Right lung (tissue), 5 donors: Measurements from ENCODE around the gene PLP1. TPM values are rescaled to one million over a fixed set of nuclear protein-coding genes. Genes with fewer than 3 reads are reported as not detected.
"Not testable (repeated sequence)": the region's sequence is repeated elsewhere in the genome, so short reads cannot be mapped to it uniquely, and the experiment has no call there.

ENCODE experiments used
- DNase-seq, 2 donors: peaks; one replicate each; pipeline ENCODE4 v3.0.0-alpha.2; 2013
- polyA plus RNA-seq, 5 donors: library from polyadenylated mRNA; unstranded; fragments of 120-200 nt; gene quantifications; one replicate each; pipeline versions ENCODE4 v1.2.1 to v1.2.3, GENCODE V29; 2013; ENCODE audit warnings: inconsistent platforms in 1 of 5, low replicate concordance in 1 of 5; ENCODE audit not compliant: insufficient read length in 5 of 5, insufficient read depth in 1 of 5

Gene PLP1
- polyA plus RNA-seq, 5 donors, result 8.3 to 21.7 (median 15.8) TPM

DNA sequence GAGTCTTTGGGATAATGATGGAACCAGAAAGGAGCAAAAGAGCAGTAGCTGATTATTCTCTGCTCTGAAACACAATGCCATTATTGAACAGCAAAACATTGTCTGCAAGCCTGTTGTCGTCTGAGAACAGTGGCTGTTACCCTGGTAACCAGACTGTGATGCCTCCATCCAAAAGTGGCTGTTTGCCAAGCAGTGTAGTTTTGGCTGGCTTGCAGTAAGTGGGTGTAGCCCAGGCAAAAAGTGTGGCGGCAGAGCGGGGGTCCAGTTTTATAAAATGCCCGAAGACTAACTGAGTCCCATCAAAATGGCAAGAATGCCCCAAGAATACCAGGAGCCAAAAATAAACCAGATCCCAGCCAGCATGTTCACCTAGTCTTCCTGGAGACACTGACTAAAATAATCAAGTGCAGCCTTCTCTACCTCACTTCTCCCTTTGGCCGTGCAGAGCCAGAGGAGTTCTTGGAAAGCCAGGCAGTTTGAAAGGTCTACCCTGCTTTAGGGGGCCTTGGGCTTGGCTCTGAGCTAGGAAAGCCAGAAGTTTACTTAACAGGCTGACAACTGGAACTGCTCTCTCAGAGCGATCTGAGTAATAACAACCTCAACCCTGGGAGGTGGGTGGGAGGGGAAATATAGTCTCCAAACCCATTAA, 2.6 kb downstream of the PLP1 start:
- DNase-seq, result no peak

DNA sequence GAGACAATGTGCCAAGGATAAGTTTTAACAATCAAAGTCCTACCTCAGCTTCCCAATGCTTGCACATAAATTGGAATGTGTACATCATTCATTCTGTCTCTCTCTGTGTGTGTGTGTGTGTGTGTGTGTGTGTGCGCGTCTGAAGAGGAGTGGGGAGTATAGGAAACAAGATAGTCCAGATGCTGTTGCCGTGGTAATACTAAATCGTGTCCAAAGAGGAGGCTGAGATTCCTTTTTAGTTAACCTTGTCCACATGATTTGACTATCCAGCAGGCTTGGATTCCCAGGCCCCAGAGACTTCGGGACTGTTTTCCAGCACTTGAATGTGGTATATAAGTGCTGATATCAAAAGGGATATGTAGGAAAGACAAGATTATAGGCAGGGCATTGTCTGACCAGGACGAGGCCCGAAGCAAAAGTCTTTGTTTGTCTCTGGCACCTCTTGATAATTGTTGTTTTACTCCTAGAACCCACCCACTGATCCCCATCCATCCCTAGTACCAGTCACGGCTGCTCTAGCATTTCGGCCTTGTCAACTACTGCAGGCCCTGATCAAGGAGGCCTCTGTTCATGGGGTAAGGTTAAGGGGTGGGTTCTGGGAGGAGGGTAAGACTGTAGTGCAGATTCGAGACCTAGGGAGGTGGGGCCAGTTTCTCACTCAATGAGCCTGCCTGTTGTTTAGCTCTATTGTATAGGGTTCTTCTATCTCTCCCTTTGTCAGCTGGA, 3.9 kb downstream of the PLP1 start:
- no peak for DNase-seq

DNA sequence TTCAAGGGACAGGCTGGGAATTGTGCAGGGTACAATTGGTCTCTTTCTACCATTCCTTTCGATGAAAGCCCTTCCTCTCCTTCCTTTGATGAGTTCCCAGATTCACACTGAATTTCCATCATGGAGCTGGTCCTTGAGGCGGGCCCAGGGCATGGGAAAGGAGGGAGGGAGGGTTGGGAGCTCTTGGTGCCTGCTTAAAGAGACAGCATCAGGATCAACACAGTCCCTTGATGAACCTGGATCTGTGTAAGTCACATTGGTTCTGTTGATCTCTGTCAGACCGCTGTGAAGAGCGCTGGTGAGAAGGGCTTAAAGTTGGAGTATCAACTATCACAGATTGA, 4.4 kb downstream of the PLP1 start:
- no peak for DNase-seq

DNA sequence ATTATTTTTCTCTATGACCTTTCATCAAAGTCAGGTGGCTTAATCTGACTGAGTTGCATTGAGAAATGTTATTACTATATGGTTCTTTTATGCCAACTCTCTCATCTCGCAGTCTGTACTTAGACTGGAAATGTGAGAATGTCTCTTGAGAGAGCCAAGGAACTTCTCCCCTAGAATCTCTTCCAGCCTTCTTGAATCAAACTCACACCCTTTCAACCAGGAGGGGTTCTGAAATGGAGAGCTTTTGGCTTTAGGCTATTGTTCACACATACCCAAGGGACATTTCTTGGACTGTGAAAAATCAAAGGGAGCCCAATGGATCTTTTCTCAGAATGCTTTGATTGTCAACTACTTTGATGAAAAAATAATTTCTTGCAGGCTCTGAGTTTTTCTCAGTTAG, 5.1 kb downstream of the PLP1 start:
- no peak for DNase-seq

DNA sequence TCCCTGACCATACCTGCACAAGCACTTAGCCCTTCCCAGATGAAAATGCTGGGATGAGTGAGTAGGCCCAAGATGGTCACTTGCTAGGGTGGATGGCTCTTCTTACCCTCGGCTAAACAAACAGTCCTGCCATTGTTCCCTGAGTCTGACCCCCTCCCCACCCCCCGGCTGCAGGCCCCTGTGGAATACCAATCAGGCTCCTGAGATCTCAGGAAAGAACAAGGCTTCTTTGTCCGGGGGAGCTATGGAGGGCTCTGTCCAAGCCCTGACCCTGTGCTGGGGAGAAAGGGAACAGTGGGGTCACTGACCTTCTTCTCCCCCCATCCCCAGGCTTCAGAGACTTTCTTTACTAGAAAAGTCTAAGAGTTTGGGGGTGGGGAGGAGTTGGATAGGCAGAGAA, 6.0 kb downstream of the PLP1 start:
- no peak for DNase-seq

DNA sequence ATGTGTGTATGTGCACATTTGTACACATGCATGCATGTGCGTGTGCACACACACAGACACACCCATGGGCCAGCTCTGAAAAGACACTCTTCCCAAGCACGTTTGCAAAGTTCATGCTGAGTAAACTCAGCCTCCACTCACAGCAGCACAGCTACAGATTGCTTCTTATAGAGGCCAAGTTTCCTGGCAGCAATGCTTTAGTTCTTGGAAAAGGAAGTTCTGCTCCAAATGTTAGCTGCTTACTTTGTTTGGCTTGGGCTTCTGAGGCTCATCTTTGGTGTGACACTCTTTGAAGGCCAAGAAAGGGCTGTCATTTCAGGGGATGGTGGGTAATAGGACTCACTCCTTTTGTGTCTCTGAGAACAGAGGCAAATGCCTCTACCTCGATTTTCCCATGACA, 6.6 kb downstream of the PLP1 start:
- DNase-seq, result peak; percentile 26 to 48

DNA sequence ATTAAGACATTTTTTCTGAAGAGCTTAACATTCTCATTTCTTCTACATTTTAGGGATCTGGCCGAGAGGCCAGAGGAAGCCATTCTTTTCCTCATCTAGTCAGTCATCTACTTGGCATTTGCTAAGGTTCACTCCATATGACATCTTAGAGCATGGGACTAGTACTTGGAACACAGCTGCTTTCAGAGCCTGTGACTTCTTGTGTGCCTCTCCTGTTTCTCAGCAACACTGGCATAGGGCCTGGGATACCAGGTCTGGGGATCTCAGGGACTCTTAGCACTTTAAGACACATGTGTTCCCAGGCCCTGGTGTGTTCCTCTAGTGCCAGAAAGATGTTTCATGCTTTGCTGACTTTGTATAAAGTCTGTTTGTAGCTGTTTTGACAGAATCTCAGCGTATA, 7.3 kb downstream of the PLP1 start:
- DNase-seq, result no peak

DNA sequence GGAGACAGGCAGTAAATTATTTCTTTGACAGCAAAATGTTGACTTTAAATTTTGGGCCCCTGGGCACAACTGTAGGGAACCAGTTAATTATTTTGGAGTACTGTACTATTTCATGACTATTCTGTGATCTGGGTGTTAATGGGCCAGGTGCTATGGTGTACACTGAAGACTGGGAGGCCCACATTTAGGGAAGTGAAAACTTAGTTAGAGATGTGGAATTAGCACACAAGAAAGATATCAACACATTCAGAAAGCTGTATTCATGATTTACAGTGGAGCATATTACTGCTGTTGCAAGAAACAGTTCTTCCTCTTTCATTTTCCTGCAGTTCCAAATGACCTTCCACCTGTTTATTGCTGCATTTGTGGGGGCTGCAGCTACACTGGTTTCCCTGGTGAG, 12.4 kb downstream of the PLP1 start:
- no peak for DNase-seq

DNA sequence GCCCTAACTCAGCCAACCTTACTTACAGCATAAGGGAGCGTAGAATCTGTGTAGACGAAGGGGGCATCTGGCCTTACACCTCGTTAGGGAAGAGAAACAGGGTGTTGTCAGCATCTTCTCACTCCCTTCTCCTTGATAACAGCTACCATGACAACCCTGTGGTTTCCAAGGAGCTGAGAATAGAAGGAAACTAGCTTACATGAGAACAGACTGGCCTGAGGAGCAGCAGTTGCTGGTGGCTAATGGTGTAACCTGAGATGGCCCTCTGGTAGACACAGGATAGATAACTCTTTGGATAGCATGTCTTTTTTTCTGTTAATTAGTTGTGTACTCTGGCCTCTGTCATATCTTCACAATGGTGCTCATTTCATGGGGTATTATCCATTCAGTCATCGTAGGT, 14.6 kb downstream of the PLP1 start:
- no peak for DNase-seq

DNA sequence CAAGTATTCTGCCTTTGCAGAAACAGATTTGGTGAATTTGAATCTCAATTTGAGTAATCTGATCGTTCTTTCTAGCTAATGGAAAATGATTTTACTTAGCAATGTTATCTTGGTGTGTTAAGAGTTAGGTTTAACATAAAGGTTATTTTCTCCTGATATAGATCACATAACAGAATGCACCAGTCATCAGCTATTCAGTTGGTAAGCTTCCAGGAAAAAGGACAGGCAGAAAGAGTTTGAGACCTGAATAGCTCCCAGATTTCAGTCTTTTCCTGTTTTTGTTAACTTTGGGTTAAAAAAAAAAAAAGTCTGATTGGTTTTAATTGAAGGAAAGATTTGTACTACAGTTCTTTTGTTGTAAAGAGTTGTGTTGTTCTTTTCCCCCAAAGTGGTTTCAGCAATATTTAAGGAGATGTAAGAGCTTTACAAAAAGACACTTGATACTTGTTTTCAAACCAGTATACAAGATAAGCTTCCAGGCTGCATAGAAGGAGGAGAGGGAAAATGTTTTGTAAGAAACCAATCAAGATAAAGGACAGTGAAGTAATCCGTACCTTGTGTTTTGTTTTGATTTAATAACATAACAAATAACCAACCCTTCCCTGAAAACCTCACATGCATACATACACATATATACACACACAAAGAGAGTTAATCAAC, 15.3 kb downstream of the PLP1 start:
- DNase-seq, result no peak

DNA sequence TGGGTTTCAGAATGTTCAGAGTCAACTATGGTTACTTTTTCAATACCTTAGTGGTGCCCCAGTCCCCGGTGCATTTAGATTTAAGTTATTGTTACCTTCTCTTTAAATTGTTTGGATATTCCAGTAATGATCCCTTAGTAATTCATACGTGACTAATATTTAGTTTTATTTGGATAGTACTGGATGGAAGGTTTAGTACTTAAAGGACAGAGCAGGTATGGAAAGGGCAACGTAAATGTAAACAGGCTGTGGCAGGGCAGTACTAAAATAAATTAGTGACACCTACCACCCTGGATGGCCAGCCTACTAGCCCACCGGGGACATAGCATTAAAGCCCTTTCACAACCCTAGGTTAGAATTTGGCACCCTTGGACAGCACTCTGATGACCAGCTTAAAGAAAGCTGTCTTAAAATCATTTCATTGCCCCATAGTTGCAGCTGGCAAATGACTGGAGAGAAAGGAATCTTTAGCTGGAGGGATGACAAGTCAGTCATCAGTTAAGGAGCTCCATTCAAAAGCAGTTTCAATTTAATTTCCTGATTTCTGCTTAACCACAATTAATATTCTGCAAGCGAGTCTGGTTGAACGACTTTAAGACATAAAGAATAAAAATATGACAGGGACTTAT, 16.4 kb downstream of the PLP1 start:
- DNase-seq, result no peak

DNA sequence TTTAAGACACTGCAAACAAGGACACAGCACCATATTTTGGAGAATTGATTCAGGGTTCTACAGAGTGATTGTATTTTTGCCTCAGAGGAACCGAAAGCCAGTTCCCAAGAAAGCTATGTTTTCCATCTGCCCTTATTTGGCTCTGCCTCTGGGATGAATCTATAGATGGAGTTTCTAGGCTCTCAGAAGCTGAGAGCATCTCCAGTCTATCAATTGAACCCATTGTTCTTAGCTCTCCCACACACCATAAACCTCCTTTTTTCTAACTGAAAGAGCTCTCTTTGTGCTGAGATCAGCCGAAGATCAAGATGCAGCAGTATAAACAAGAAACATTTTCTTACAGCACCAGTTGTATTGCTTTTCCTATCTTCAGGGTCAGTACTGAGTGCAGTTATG, 16.9 kb downstream of the PLP1 start:
- no peak for DNase-seq

DNA sequence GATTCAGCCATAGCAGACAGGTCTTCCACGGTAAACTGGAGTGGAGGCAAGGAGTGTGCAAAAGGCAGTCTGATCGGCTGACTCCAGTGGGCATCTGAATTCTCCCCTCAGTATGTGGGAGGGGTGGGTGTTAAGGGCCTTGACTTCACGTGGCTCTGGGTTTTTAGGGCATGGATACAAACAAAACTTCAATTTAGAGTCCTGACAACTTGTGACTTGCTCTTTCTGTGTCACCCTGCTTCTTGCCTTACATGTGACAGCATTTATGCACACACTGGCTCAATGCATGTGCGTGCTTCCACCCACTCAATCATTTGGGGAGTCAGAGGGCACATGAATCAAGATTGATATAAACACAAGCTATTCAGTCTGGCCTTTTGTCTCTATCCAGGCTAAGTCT, 17.5 kb downstream of the PLP1 start:
- no peak for DNase-seq

DNA sequence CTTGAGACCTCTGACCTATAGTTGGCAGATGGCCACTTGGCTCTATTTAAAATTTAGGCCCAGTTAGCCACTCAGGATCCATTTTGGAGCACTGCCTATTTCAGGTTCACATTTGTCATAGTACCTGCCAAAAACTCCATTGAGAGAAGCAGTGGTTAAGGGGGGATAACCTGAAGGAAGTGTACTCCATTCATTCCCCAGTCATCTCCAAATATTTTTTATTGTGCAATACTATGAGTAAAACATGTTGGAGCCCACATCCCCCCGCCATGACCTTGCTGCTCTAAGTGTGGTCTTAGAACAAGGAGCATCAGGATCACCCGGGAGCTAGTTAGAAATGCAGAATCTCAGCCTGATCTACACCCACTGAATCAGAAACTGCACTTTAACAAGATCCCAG, 21.1 kb downstream of the PLP1 start:
- no peak for DNase-seq

DNA sequence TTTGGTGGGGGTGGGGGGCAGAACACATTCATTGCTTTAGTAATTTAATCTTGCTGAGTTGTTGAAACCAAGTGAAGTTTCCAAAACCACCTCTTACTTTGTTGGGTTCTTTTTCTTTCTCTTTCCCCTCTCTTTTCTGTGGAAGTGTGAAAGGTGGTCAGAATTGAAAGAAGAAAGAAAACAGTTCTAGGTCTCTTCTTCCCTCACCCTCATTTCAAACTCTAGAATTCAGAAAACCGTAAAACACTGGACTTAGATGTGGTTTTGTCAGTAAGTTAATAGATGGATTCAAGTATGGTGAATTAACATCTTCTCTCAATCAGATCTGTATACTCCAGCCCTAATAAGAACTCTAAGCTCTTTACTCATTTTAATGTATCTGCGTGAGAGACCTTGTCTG, 23.7 kb downstream of the PLP1 start:
- no peak for DNase-seq

DNA sequence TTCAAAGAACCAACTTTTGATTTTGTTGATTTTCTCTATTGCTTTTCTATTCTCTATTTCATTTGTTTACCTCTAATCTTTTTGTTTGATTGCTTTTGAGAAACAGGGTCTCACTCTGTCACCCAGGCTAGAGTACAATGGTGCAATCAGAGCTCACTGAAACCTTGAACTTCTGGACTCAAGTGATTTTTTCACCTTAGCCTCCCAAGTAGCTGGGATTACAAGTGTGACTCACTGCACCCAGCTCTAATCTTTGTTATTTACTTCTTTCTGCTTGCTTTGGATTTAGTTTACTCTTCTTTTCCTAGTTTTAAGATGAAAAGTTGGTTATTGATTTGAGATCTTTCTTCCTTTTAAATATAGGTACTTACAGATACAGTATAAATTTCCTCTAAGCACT, 29.2 kb downstream of the PLP1 start:
- no peak for DNase-seq

DNA sequence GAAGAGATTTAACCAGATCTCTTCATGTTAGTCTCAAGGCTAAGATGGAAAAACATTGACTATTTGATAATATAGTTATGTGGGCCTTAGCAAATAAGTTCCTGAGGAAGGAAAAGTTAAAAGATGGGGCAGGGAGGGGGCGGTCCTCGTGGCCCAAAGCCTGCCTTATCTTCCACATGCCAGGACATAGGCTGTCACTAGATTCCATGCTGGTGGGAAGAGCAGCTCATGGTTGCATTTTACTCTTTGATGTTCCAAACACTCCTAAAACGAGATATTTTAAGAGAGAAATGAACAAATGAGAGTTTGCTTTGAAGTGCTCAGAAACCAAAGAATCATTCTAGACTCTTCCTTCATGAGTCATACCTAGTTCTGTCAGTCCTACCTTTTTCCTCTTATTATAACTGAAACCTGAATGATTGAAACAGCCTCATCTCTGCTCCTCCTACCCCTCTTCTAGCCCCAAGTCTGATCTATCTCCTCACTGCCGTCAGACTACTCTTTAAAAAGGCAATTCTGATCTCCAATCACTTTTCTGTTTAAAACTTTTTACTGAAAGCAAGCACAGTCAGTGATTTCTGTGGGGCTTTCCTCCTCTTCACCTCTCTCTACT, 30.3 kb downstream of the PLP1 start:
- DNase-seq, result no peak

DNA sequence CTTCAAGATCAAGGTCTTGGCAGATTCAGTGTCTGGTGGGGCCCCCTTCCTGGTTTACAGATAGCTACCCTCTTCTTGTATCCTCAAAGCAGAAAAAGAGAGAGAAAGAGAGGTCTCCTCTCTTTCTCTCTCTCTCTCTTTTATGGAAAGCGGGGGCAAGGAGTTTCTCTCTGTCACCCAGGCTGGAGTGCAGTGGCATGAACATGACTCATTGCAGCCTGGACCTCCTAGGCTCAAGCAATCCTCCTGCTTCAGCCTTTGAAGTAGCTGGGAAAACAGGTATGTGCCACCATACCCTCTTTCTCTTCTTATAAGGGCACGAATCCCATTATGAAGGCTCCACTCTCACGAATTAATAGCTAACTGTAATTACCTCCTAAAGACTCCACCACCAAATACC, 35.2 kb downstream of the PLP1 start:
- no peak for DNase-seq

DNA sequence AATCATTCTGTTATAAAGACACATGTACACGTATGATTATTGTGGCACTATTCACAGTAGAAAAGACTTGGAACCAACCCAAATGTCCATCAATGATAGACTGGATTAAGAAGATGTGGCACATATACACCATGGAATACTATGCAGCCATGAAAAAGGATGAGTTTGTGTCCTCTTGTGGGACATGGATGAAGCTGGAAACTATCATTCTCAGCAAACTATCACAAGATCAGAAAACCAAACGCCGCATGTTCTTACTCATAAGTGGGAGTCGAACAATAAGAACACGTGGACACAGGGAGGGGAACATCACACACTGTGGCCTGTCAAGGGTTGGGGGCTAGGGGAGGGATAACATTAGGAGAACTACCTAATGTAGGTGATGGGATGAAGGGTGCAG, 40.5 kb downstream of the PLP1 start:
- DNase-seq, result not testable (repeated sequence)

DNA sequence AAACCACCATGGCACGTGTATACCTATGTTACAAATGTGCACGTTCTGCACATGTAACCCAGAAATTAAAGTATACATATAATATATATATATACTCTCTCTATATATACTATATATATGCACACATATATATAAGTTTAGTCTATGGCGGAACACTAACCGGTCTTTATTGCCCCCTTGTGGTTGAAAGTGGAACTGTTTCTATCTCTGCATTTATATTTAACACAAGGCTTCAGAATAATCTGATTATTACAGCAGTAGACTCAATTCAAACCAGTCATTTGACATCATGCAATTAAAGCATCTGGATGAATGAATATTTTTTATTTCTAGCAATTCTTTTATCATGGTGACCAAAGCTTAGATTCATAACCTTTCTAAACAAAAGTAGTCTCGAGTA, 40.9 kb downstream of the PLP1 start:
- peak; percentile 20 to 56 for DNase-seq

DNA sequence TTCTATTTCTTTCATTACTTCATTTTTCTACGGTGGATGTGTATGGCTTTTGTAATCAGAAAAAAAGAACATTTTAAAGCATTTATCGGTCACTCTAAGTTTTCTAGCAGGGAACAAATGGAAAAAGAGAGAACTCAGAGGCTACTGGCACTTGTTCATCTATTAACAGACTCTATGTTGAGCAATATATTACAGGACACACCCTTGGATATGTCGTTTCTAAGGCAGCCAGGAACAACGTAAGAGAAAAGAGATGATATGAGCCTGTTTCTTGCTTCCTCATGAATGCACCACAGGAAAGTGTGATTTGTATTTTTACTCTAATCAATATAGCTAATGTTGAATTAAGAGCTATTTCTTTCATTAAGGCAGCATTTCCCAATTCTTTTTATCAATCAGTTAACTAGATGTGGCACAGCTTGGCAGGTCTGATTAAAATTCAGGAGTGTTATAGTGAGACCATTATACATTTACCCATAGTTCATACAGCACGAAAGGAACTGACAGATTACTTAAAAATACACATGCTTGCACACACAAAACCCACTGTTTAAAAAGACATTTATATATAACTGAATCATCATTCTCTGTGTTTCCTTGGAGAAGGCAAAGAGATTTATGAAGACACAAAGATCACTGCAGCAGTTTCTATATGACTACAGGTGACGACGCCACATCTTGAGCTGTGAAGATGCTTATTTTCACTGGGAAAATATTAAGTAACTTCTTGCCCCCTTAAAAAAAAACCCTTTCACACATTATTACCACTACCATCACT, 42.4 kb downstream of the PLP1 start:
- no peak for DNase-seq

DNA sequence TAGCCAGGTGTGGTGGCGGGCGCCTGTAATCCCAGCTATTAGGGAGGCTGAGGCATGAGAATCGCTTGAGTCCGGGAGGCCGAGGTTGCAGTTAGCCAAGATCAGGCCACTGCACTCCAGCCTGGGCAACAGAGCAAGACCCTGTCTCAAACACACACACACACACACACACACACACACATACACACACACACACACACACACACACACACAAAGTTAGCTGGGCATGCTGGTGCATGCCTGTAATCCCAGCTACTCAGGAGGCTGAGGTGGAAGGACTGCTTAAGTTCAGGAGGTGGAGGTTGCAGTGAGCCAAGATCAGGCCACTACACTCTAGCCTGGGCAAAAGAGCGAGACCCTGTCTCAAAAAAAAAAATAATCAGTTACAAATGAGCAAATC, 44.2 kb downstream of the PLP1 start:
- DNase-seq, result not testable (repeated sequence)
